ENCODE measurements around the gene MMP20. TPM values are rescaled to one million over a fixed set of nuclear protein-coding genes. Genes with fewer than 3 reads are reported as not detected.

The MMP20 gene
- total RNA-seq, 1 donor from 2014 or later = not detected

DNA sequence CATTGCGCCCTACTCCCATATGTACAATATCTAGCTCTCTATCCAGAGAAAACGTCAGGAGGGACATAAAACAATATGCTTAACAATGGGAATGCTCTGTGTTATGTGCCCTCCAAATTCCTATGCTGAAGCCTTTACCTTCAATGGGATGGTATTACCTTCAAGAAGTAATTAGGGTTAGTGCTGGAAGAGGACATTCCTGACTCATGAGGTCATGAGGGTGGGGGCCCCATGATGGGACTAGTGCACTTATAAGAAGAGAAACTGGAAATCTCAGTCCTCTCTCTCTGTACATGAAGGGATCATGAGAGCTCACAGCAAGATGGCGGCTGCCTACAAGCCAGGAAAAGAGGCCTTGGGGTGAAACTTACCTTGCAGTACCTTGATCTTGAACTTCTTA lies 20.3 kb downstream of the MMP20 start:
- no peak for DNase-seq (ENCODE audit: low spot score)
- peaks cover 2% of the 10 kb centered on the region for H3K27me3 Mint-ChIP-seq (ENCODE audit: unreplicated experiment)
- H3K27ac Mint-ChIP-seq (ENCODE audit: unreplicated experiment) = no peak overlapping the region
- H3K36me3 Mint-ChIP-seq (ENCODE audit: low read depth, unreplicated experiment) = no peaks in the 10 kb centered on the region
- H3K4me3 Mint-ChIP-seq (ENCODE audit: unreplicated experiment) = no peak overlapping the region
- H3K4me1 Mint-ChIP-seq (ENCODE audit: unreplicated experiment) = peaks cover 4% of the 10 kb centered on the region
- H3K9me3 Mint-ChIP-seq (ENCODE audit: unreplicated experiment) = no peaks in the 10 kb centered on the region
- TF ChIP-seq, protein P1, sequence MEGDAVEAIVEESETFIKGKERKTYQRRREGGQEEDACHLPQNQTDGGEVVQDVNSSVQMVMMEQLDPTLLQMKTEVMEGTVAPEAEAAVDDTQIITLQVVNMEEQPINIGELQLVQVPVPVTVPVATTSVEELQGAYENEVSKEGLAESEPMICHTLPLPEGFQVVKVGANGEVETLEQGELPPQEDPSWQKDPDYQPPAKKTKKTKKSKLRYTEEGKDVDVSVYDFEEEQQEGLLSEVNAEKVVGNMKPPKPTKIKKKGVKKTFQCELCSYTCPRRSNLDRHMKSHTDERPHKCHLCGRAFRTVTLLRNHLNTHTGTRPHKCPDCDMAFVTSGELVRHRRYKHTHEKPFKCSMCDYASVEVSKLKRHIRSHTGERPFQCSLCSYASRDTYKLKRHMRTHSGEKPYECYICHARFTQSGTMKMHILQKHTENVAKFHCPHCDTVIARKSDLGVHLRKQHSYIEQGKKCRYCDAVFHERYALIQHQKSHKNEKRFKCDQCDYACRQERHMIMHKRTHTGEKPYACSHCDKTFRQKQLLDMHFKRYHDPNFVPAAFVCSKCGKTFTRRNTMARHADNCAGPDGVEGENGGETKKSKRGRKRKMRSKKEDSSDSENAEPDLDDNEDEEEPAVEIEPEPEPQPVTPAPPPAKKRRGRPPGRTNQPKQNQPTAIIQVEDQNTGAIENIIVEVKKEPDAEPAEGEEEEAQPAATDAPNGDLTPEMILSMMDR (IDR thresholded peaks at IDR 0.05; ENCODE audit: unreplicated experiment) = no peak

DNA sequence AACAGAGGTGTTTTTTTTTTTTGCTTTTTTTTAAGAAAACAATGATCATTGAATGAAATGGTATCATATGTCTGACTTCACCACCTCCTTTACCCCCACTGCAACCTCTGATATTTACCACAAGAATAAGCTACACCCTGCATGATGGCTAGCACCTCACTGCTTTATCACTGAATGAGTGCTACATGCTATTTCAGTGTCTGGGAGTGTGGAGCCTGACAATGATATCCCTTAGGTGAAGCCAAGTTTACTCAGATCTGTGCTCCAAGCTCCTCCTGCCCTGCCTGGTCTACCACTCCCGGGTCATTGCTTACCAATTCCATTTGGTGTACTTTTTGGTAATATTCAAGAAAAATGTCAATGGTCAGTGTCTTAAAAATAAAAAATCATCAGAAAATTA lies 21.1 kb downstream of the MMP20 start:
- H3K9me3 Mint-ChIP-seq (ENCODE audit: unreplicated experiment) = no peaks in the 10 kb centered on the region
- H3K36me3 Mint-ChIP-seq (ENCODE audit: low read depth, unreplicated experiment) = no peaks in the 10 kb centered on the region
- TF ChIP-seq, protein P1 (IDR thresholded peaks at IDR 0.05; ENCODE audit: unreplicated experiment) = no peak
- no peak overlapping the region for H3K27ac Mint-ChIP-seq (ENCODE audit: unreplicated experiment)
- H3K27me3 Mint-ChIP-seq (ENCODE audit: unreplicated experiment) = peaks cover 2% of the 10 kb centered on the region
- DNase-seq (ENCODE audit: low spot score) = no peak
- H3K4me3 Mint-ChIP-seq (ENCODE audit: unreplicated experiment) = no peak overlapping the region
- peaks cover 4% of the 10 kb centered on the region for H3K4me1 Mint-ChIP-seq (ENCODE audit: unreplicated experiment)

DNA sequence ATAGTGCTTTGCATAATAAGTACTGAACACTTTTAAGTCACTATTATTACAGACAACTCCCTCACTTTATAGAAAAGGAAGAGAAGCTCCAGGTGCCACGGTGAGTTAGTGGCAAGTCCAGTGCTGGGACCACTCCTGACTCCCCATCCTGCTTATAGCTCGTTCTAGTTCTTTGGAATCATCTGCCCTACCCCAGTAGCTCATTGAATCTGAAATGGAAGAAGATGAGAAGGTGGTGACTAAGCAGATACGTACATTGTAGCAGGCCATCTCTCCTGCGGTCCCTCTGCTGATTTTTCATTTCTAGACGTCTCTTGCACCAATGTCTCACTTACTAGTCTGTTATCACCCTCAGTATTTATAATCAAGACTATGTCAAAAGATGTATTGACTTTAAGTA lies 21.6 kb downstream of the MMP20 start:
- H3K36me3 Mint-ChIP-seq (ENCODE audit: low read depth, unreplicated experiment) = no peaks in the 10 kb centered on the region
- no peak overlapping the region for H3K4me3 Mint-ChIP-seq (ENCODE audit: unreplicated experiment)
- H3K4me1 Mint-ChIP-seq (ENCODE audit: unreplicated experiment) = peaks cover 4% of the 10 kb centered on the region
- no peaks in the 10 kb centered on the region for H3K9me3 Mint-ChIP-seq (ENCODE audit: unreplicated experiment)
- TF ChIP-seq, protein P1 (IDR thresholded peaks at IDR 0.05; ENCODE audit: unreplicated experiment) = no peak
- DNase-seq (ENCODE audit: low spot score) = no peak
- H3K27me3 Mint-ChIP-seq (ENCODE audit: unreplicated experiment) = peaks cover 2% of the 10 kb centered on the region
- H3K27ac Mint-ChIP-seq (ENCODE audit: unreplicated experiment) = no peak overlapping the region

DNA sequence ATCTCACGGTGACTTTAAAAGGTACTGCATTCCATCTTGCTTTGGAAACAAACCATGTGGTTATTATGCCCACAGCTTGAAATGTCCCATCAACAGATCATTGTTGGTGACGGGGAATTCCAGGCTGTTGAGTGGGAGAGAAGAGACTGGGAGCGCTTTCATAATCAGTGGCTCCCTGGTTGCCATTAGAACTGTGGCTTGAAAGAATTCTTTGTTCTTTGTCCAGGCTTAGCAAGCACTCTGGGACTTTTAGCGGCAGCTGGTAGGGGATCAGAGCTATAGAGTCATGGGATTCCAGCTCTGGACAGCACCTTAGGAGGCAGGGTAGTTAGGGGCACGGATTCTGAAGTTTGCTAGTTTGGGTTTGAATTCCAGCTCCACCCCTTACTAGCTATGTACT lies 22.0 kb downstream of the MMP20 start:
- H3K27me3 Mint-ChIP-seq (ENCODE audit: unreplicated experiment) = peaks cover 2% of the 10 kb centered on the region
- H3K4me1 Mint-ChIP-seq (ENCODE audit: unreplicated experiment) = peaks cover 4% of the 10 kb centered on the region
- TF ChIP-seq, protein P1 (IDR thresholded peaks at IDR 0.05; ENCODE audit: unreplicated experiment) = no peak
- DNase-seq (ENCODE audit: low spot score) = no peak
- no peak overlapping the region for H3K4me3 Mint-ChIP-seq (ENCODE audit: unreplicated experiment)
- H3K9me3 Mint-ChIP-seq (ENCODE audit: unreplicated experiment) = no peaks in the 10 kb centered on the region
- H3K36me3 Mint-ChIP-seq (ENCODE audit: low read depth, unreplicated experiment) = no peaks in the 10 kb centered on the region
- no peak overlapping the region for H3K27ac Mint-ChIP-seq (ENCODE audit: unreplicated experiment)

DNA sequence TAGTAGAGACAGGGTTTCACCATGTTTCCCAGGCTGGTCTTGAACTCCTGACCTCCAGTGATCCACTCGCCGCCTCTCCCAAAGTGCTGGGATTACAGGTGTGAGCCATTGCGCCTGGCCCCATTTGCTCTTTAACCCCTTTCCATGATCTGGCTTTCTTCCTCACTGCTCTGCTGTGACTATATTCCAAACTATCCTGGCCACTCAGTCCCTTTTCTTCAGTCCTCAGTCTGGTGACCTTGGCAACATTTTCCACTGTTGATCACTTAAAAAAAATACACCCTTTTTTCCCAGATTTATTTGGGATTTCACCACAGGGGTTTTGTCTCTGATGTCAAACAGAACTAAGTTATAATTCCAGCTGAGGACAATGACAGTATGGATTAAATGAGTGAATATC lies 24.5 kb downstream of the MMP20 start:
- no peak overlapping the region for H3K4me3 Mint-ChIP-seq (ENCODE audit: unreplicated experiment)
- H3K36me3 Mint-ChIP-seq (ENCODE audit: low read depth, unreplicated experiment) = no peaks in the 10 kb centered on the region
- no peak for DNase-seq (ENCODE audit: low spot score)
- H3K9me3 Mint-ChIP-seq (ENCODE audit: unreplicated experiment) = no peaks in the 10 kb centered on the region
- TF ChIP-seq, protein P1 (IDR thresholded peaks at IDR 0.05; ENCODE audit: unreplicated experiment) = no peak
- H3K4me1 Mint-ChIP-seq (ENCODE audit: unreplicated experiment) = peaks cover 4% of the 10 kb centered on the region
- H3K27me3 Mint-ChIP-seq (ENCODE audit: unreplicated experiment) = peaks cover 2% of the 10 kb centered on the region
- H3K27ac Mint-ChIP-seq (ENCODE audit: unreplicated experiment) = no peak overlapping the region

Data from endothelial cell (in vitro differentiated cells).